Mammary epithelial cell (primary cell): ENCODE measurements around the gene KCNQ2.

ENCODE experiments used
- CTCF ChIP-seq, 2 donors: IDR thresholded peaks in 1 of 2; conservative IDR thresholded peaks in 1 of 2; 2 replicates each; pipeline ENCODE4 v1.5.1; 2011 to 2012; ENCODE audit warnings: inconsistent platforms in 2 of 2, low read length in 2 of 2, mild to moderate bottlenecking in 2 of 2, control low read depth in 1 of 2, low read depth in 1 of 2; ENCODE audit not compliant: insufficient read depth in 1 of 2; ENCODE audit errors: extremely low read depth in 1 of 2
- EZH2 ChIP-seq: IDR thresholded peaks from 2 replicates; pipeline ENCODE4 v1.6.1; 2012; ENCODE audit warnings: low read length, inconsistent platforms, borderline replicate concordance

DNA sequence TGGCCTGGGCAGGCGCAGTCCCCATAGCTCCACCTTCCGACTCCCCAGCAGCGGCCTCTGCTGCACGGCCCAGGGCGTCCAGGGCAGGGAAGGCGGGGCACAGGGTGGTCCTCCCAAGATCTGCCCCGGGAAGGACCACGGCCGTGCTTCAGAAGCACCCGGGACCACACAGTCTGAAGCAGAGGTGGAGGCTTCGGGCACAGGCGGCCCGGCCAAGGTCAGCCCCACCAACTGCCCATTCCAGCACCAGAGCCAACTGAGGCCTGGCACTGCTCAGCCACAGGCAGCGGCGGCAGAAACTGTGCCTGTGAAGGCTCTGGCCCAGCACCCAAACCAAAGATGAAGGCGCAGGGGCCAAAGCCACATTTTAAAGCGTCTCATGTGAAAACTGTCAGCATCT, 20.6 kb downstream of the KCNQ2 start:
- TF ChIP-seq CTCF (conservative IDR thresholded peaks at IDR 0.05 in 1 of 2, IDR thresholded peaks at IDR 0.05 in 1 of 2; ENCODE audit: extremely low read depth in 1 of 2, insufficient read depth in 1 of 2, low read depth in 1 of 2, low read length in 2 of 2) (no peak), EZH2 (no peak)
